ENCODE data around the gene ASRGL1. TPM values are rescaled to one million over a fixed set of nuclear protein-coding genes. Genes with fewer than 3 reads are reported as not detected.
A peak's percentile ranks its signal among the peaks of the same experiment; 100 is the strongest.

ASRGL1 gene
- total RNA-seq, 4 donors from 2014 or later = 10.1 to 16.3 (median 13.5) TPM

DNA sequence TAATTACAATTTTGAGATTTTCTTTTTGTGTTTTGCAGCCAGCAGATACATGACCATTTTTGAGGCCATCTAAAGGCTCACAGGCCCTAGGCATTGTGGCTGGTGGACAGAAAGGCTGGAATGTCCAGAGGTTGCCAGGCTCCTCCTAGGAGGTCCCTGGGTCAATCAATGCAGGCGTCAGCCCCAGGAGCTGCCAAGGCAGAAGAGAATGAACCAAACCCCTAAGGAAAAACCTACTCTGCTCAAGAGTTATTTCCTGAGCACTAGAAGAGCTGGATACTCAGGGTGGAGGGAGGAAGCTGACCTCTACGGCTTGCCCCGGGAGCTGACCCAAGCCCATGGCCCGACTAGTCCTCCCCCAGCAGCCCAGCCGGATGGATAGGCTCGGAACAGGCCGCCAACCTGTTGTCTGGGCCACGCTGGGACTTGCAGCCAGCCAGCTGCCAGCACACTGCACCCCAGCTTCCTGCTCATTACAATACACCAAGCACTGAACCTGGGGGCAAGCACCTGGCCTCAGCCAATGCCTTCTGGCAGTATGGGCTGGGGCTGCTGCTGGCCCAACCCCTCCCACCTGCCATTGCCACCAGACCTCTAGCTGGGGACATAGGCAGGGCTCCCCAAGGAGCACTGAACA lies 75.9 kb downstream of the ASRGL1 start:
- peak overlapping the region in 1 of 4 donors; percentile 1 for H3K27ac ChIP-seq
- H3K4me1 ChIP-seq = peaks cover 0 to 11% (median 0%) of the 10 kb centered on the region in 3 donors
- H3K27me3 ChIP-seq = no peaks in the 10 kb centered on the region
- H3K36me3 ChIP-seq = no peaks in the 10 kb centered on the region
- ATAC-seq = no peak
- TF ChIP-seq POLR2AphosphoS5 (IDR thresholded peaks at IDR 0.05) (no peak), POLR2A (IDR thresholded peaks at IDR 0.05) (no peak)
- H3K9me3 ChIP-seq = no peaks in the 10 kb centered on the region
- no peak overlapping the region for H3K4me3 ChIP-seq
- WGBS, 2 donors (ENCODE audit: low coverage in 1 of 2) = 68% methylated on average over 5 of the region's 8 CpGs; no CpG with 5 or more reads in 1 of the 2 donors

- no peaks in the 10 kb centered on the region for H3K9me3 ChIP-seq
- no peaks in the 10 kb centered on the region for H3K36me3 ChIP-seq
- no peak overlapping the region for H3K27ac ChIP-seq
- no peak for ATAC-seq
- no peaks in the 10 kb centered on the region for H3K27me3 ChIP-seq
- WGBS, 2 donors (ENCODE audit: low coverage in 1 of 2) = 100% methylated on average over 2 to 7 of the region's 12 CpGs
- no peak for TF ChIP-seq POLR2A (IDR thresholded peaks at IDR 0.05)
- TF ChIP-seq, protein P1, sequence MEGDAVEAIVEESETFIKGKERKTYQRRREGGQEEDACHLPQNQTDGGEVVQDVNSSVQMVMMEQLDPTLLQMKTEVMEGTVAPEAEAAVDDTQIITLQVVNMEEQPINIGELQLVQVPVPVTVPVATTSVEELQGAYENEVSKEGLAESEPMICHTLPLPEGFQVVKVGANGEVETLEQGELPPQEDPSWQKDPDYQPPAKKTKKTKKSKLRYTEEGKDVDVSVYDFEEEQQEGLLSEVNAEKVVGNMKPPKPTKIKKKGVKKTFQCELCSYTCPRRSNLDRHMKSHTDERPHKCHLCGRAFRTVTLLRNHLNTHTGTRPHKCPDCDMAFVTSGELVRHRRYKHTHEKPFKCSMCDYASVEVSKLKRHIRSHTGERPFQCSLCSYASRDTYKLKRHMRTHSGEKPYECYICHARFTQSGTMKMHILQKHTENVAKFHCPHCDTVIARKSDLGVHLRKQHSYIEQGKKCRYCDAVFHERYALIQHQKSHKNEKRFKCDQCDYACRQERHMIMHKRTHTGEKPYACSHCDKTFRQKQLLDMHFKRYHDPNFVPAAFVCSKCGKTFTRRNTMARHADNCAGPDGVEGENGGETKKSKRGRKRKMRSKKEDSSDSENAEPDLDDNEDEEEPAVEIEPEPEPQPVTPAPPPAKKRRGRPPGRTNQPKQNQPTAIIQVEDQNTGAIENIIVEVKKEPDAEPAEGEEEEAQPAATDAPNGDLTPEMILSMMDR (IDR thresholded peaks at IDR 0.05) = no peak
- TF ChIP-seq POLR2AphosphoS5 (IDR thresholded peaks at IDR 0.05) = no peak
- no peak for TF ChIP-seq EP300 (IDR thresholded peaks at IDR 0.05)
- no peak overlapping the region for H3K4me3 ChIP-seq
- peaks cover 3 to 37% (median 8%) of the 10 kb centered on the region in 3 donors for H3K4me1 ChIP-seq
Measured at GRCh38 chr11:62416596-62416995, 79.3 kb downstream of the ASRGL1 start.

DNA sequence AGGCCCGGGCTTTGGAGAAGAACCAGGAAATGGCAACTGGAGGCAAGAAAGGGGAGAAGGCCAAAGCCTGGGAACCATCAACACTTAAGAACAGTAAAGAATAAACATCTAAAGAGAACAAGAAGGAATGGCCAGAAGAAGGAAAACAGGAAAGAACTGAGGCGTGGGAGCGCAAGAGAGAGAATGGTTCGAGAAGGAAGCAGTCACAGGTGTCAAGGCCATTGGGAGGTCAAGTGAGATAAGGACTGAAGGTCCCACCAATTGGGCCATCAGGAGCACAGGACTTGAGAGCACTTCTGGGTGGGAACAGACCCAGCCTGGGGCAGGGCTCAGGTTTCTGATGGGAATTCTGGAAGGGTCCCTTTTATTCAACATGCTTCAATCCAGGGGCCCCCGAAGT lies 80.9 kb downstream of the ASRGL1 start:
- WGBS, 2 donors (ENCODE audit: low coverage in 1 of 2) = 60 to 69% methylated on average over 1 to 4 of the region's 5 CpGs
- H3K4me1 ChIP-seq = peaks cover 3 to 37% (median 8%) of the 10 kb centered on the region in 3 donors
- no peaks in the 10 kb centered on the region for H3K36me3 ChIP-seq
- TF ChIP-seq POLR2AphosphoS5 (IDR thresholded peaks at IDR 0.05) (no peak), POLR2A (IDR thresholded peaks at IDR 0.05) (no peak), EP300 (IDR thresholded peaks at IDR 0.05) (no peak)
- TF ChIP-seq, protein P1 (IDR thresholded peaks at IDR 0.05) = no peak
- H3K9me3 ChIP-seq = no peaks in the 10 kb centered on the region
- ATAC-seq = no peak
- no peaks in the 10 kb centered on the region for H3K27me3 ChIP-seq
- H3K27ac ChIP-seq = peak overlapping the region in 1 of 4 donors; percentile 63
- no peak overlapping the region for H3K4me3 ChIP-seq

DNA sequence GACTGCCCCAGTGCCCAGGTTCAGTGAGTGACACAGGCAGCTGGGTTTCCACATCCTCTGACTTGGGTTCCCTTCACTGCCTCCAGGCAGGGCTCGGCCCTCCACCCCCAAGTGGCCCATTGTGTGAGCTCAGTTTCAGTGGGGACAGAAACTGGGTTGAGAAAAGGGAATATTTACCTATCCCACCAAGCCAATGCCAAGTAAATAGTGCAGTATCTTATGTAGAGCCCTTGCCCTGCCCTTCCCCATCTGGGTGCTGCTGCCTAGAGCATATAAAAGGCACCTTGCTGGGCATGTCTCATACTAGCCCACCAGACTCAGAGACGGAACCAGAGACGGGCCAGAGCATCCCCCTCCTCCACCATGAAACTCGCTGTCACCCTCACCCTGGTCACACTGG lies 81.5 kb downstream of the ASRGL1 start, which contains the start of gene SCGB1A1:
TSS of gene SCGB1A1 (plus strand) at position 301 of the 400 bp plus-strand sequence. CDS start at position 364, 63 bp downstream.
- H3K9me3 ChIP-seq = no peaks in the 10 kb centered on the region
- WGBS, 2 donors (ENCODE audit: low coverage in 1 of 2) = 63 to 79% methylated on average over 2 to 3 of the region's 4 CpGs
- TF ChIP-seq POLR2A (IDR thresholded peaks at IDR 0.05) = no peak
- no peak for TF ChIP-seq EP300 (IDR thresholded peaks at IDR 0.05)
- no peak for TF ChIP-seq POLR2AphosphoS5 (IDR thresholded peaks at IDR 0.05)
- TF ChIP-seq, protein P1 (IDR thresholded peaks at IDR 0.05) = no peak
- no peak within 1 kb of the TSS for H3K4me3 ChIP-seq
- no peaks in the 10 kb centered on the region for H3K27me3 ChIP-seq
- peak within 1 kb of the TSS; percentile 6 to 74 (median 63) for H3K27ac ChIP-seq
- ATAC-seq = no peak
- peaks cover 3 to 33% (median 8%) of the 10 kb centered on the region in 3 donors for H3K4me1 ChIP-seq
- no peaks in the 10 kb centered on the region for H3K36me3 ChIP-seq

GRCh38 chr11:62419314-62419929 lies 82.2 kb downstream of the ASRGL1 start:
- Histone ChIP-seq H3K27me3 (no peaks in the 10 kb centered on the region), H3K4me3 (no peak overlapping the region), H3K4me1 (peaks cover 3 to 31% (median 8%) of the 10 kb centered on the region in 3 donors), H3K36me3 (no peaks in the 10 kb centered on the region), H3K9me3 (no peaks in the 10 kb centered on the region), H3K27ac (peak overlapping the region; percentile 6 to 74 (median 63))
- TF ChIP-seq, protein P1 (IDR thresholded peaks at IDR 0.05) = no peak
- TF ChIP-seq EP300 (IDR thresholded peaks at IDR 0.05) = no peak
- TF ChIP-seq POLR2AphosphoS5 (IDR thresholded peaks at IDR 0.05) = no peak
- TF ChIP-seq POLR2A (IDR thresholded peaks at IDR 0.05) = no peak
- ATAC-seq = peak; percentile 11
- WGBS, 2 donors (ENCODE audit: low coverage in 1 of 2) = 8 to 13% methylated on average over 3 to 5 of the region's 5 CpGs

All from gastroesophageal sphincter (tissue), 4 donors.